K562 (cell line): ENCODE measurements around the gene PIH1D1. TPM values are rescaled to one million over a fixed set of nuclear protein-coding genes. Genes with fewer than 3 reads are reported as not detected.

Experiments used
- ASH1L ChIP-seq: fragments of 450-650 bp; IDR thresholded peaks from 2 replicates; pipeline ENCODE4 v1.6.1; 2018; ENCODE audit warnings: borderline replicate concordance, mild to moderate bottlenecking, low read depth; ENCODE audit not compliant: partially characterized antibody
- CCAR2 ChIP-seq: fragments of 200-400 bp; formaldehyde crosslinking; IDR thresholded peaks from 2 replicates; pipeline ENCODE4 v1.6.1; 2017; ENCODE audit warnings: mild to moderate bottlenecking, low read depth, low read length
- ETV6 ChIP-seq, 3 experiments: fragments of 150-350 bp in 1 of 3; sonication (generic) in 1 of 3; formaldehyde crosslinking in 1 of 3; IDR thresholded peaks; 2 replicates each; pipeline versions ENCODE4 v1.6.1 to v1.8.0; 2014 to 2022; ENCODE audit warnings: borderline replicate concordance in 2 of 3, low read depth in 2 of 3, antibody characterized with exemption in 1 of 3, low read length in 1 of 3, mild to moderate bottlenecking in 1 of 3, missing genetic modification reagents in 1 of 3
- FOS ChIP-seq: IDR thresholded peaks from 3 replicates; pipeline ENCODE4 v1.6.1; 2011; ENCODE audit not compliant: insufficient read length; ENCODE audit errors: extremely low read depth
- GTF2B ChIP-seq: IDR thresholded peaks from 2 replicates; pipeline ENCODE4 v1.6.1; 2011; ENCODE audit not compliant: insufficient read length; ENCODE audit errors: extremely low read depth
- MEIS2 ChIP-seq: fragments of 450-650 bp; IDR thresholded peaks from 2 replicates; pipeline ENCODE4 v1.6.1; 2014; ENCODE audit warnings: mild to moderate bottlenecking; ENCODE audit not compliant: partially characterized antibody
- ZBTB7A ChIP-seq: IDR thresholded peaks from 2 replicates; pipeline ENCODE4 v1.6.1; 2011; ENCODE audit warnings: low read depth, mild to moderate bottlenecking, low read length, moderate library complexity, borderline replicate concordance; ENCODE audit not compliant: control insufficient read depth
- ZNF311 ChIP-seq: fragments of 250-450 bp; sonication (Bioruptor Pico); IDR thresholded peaks from 2 replicates; pipeline ENCODE4 v1.4.0; 2020; ENCODE audit warnings: mild to moderate bottlenecking, moderate library complexity
- polyA plus RNA-seq, 8 experiments: library from polyadenylated mRNA; depleted of rRNA in 4 of 8; stranded (reverse) in 5 of 8; unstranded in 3 of 8; fragments of >200 nt; fragmentation: Nextera tagmentation in 2 of 8; fragmentation: Illumina TruSeq in 1 of 8; extraction: Ambion mirVana in 2 of 8; extraction: Trizol in 1 of 8; gene quantifications; 2 replicates each; pipeline versions ENCODE4 v1.2.1 to v1.2.3, GENCODE V29; 2011 to 2014; ENCODE audit warnings: inconsistent platforms in 1 of 8, missing spikeins in 1 of 8
- total RNA-seq, 7 experiments: library from RNA; depleted of rRNA in 6 of 7; stranded (reverse); fragments of >200 nt in 6 of 7; fragmentation: Illumina TruSeq in 2 of 7; extraction: Trizol in 2 of 7; gene quantifications; 2 replicates each; pipeline versions ENCODE4 v1.2.1 to v1.2.3, GENCODE V29; 2011 to 2021; ENCODE audit warnings: low replicate concordance in 1 of 7
- TF ChIP-seq, protein P1 (sequence below), 2 experiments: fragments of 450-650 bp in 1 of 2; sonication (generic) in 1 of 2; formaldehyde crosslinking in 1 of 2; IDR thresholded peaks; 2 replicates each; pipeline versions ENCODE4 v1.7.1 to v1.9.0; 2016 to 2022; ENCODE audit warnings: inconsistent platforms in 1 of 2, mild to moderate bottlenecking in 1 of 2, missing genetic modification reagents in 1 of 2

The PIH1D1 gene
- total and polyA plus RNA-seq, 9 of the 15 experiments (the other 6 are each of a cell fraction or from before 2014, with no cell fraction given), result 26.5 to 224 (median 137) TPM

- TF ChIP-seq, protein P1, sequence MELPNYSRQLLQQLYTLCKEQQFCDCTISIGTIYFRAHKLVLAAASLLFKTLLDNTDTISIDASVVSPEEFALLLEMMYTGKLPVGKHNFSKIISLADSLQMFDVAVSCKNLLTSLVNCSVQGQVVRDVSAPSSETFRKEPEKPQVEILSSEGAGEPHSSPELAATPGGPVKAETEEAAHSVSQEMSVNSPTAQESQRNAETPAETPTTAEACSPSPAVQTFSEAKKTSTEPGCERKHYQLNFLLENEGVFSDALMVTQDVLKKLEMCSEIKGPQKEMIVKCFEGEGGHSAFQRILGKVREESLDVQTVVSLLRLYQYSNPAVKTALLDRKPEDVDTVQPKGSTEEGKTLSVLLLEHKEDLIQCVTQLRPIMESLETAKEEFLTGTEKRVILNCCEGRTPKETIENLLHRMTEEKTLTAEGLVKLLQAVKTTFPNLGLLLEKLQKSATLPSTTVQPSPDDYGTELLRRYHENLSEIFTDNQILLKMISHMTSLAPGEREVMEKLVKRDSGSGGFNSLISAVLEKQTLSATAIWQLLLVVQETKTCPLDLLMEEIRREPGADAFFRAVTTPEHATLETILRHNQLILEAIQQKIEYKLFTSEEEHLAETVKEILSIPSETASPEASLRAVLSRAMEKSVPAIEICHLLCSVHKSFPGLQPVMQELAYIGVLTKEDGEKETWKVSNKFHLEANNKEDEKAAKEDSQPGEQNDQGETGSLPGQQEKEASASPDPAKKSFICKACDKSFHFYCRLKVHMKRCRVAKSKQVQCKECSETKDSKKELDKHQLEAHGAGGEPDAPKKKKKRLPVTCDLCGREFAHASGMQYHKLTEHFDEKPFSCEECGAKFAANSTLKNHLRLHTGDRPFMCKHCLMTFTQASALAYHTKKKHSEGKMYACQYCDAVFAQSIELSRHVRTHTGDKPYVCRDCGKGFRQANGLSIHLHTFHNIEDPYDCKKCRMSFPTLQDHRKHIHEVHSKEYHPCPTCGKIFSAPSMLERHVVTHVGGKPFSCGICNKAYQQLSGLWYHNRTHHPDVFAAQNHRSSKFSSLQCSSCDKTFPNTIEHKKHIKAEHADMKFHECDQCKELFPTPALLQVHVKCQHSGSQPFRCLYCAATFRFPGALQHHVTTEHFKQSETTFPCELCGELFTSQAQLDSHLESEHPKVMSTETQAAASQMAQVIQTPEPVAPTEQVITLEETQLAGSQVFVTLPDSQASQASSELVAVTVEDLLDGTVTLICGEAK (IDR thresholded peaks at IDR 0.05), result no peak
- TF ChIP-seq, protein P1 (CRISPR knock-in tag; IDR thresholded peaks at IDR 0.05), result no peak
- TF ChIP-seq CCAR2 (no peak), ASH1L (peak; percentile 78), FOS (peak; percentile 79), ETV6 (IDR thresholded peaks at IDR 0.05; ENCODE audit: borderline replicate concordance in 1 of 2, low read depth in 2 of 2, low read length in 1 of 2) (no peak), ETV6 (CRISPR knock-in tag; IDR thresholded peaks at IDR 0.05; ENCODE audit: borderline replicate concordance) (no peak), ZNF311 (no peak), GTF2B (no peak), MEIS2 (peak; percentile 32), ZBTB7A (0 out of 2 replicates have a peak, but pooled peaks have one; percentile 3)
Observed at GRCh38 chr19:49434907-49435583, 16.6 kb downstream of the PIH1D1 start (continued).
